ENCODE data around the gene REC8.
A peak's percentile ranks its signal among the peaks of the same experiment; 100 is the strongest.

The REC8 gene

DNA sequence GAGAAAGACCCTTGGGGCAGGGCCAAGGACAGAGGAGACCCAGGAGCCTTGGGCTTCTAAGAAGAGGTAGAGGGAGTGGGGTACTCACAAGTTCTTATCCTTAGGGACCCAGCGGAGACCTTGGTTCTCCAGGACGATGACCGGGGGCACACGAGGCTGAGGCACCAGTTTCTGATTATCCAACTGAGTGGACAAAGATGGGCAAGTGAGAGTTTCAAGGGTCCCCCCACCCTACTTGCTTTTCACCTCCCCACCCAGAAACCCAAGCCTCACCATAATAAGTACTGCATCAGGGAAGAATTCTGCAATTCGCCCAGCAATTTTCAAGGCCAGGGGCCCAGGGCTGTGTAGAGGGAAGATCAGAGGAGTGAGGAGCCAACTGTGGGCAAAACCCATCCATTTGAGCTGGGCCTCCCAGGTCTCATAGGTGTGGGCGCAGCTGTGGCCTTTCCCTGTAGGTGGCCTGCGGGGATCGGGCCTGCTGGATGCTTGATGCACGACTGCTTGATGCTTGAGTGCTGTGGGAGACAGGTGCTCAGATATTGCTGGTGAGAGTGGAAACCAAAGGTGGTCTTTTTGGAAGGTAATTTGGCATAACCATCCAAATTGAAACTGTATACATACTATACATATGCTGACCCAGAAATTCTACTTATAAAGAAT is 32.5 kb upstream of the REC8 start:
- TF ChIP-seq EZH2phosphoT487 (conservative IDR thresholded peaks at IDR 0.05; ENCODE audit: low read length): no peak
- TF ChIP-seq, protein P1, sequence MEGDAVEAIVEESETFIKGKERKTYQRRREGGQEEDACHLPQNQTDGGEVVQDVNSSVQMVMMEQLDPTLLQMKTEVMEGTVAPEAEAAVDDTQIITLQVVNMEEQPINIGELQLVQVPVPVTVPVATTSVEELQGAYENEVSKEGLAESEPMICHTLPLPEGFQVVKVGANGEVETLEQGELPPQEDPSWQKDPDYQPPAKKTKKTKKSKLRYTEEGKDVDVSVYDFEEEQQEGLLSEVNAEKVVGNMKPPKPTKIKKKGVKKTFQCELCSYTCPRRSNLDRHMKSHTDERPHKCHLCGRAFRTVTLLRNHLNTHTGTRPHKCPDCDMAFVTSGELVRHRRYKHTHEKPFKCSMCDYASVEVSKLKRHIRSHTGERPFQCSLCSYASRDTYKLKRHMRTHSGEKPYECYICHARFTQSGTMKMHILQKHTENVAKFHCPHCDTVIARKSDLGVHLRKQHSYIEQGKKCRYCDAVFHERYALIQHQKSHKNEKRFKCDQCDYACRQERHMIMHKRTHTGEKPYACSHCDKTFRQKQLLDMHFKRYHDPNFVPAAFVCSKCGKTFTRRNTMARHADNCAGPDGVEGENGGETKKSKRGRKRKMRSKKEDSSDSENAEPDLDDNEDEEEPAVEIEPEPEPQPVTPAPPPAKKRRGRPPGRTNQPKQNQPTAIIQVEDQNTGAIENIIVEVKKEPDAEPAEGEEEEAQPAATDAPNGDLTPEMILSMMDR (IDR thresholded peaks at IDR 0.05; ENCODE audit: insufficient read depth, low read length, poor library complexity, severe bottlenecking): no peak
- H4K20me1 ChIP-seq (ENCODE audit: low read depth, low read length): no peaks in the 10 kb centered on the region

DNA sequence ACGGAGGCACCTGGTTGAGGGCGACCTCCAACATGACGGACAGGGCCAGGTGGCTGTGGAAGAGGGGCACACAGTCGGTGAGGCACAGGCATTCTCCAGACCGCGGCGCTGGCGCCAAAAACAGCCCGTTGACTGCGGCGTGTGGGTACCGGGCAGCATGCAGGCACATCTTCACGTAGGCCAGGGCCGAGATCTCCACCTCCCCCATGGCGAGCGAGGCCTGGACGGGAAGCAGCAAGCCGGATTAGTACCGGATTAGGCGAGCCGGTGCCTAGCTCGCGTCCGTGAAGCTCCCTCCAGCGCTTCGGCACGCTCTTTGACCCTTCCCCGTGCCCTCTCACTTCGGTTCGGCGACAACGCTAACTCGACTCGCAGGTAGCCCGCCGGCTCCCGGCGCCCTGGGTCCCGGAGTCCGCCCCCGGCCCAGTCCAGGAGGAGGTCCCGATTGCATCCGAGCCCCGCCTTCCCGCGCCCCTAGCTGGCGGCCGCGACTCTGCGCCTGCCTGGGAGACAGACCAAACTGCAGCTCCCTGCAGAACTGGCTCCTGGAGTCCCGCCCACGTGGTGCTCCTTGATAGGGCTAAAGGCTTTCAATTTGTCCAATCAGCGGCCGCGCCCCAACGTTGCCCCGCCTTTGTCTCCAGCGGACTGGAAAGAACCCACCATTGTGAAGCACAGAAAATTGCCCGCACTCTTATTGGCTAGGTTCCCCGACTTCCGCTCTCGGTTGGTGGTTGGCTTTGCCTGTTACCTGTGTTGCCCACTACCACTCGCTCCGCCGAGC is 30.6 kb upstream of the REC8 start, which contains the start of gene EMC9:
TSS of gene EMC9 (minus strand) at position 495 of the 784 bp plus-strand sequence. CDS start at position 208, 287 bp downstream.
- H3K9ac ChIP-seq (ENCODE audit: low read length): peak within 1 kb of the TSS; percentile 80
- peak within 1 kb of the TSS; percentile 84 for H2AFZ ChIP-seq (ENCODE audit: low read depth, low read length, severe bottlenecking)
- peaks cover 32% of the 10 kb centered on the region for H3K79me2 ChIP-seq (ENCODE audit: insufficient read depth, low read length)
- no peaks in the 10 kb centered on the region for H3K9me2 ChIP-seq (replicated peaks; ENCODE audit: insufficient read depth, low read length)
- peak within 1 kb of the TSS; percentile 87 for H3K27ac ChIP-seq (ENCODE audit: low read depth, low read length)
- no peaks in the 10 kb centered on the region for H3K9me3 ChIP-seq (ENCODE audit: insufficient read depth, low read length)
- peak within 1 kb of the TSS; percentile 89 for H3K4me2 ChIP-seq (ENCODE audit: low read depth, low read length, poor library complexity, severe bottlenecking)
- 0 out of 2 replicates have a peak, but pooled peaks cover 6% of the 10 kb centered on the region for H3K36me3 ChIP-seq (ENCODE audit: low read length)
- H4K20me1 ChIP-seq (ENCODE audit: low read depth, low read length): no peaks in the 10 kb centered on the region
- H3F3A ChIP-seq (ENCODE audit: insufficient read depth): peaks cover 36% of the 10 kb centered on the region
- no peaks in the 10 kb centered on the region for H3K27me3 ChIP-seq (ENCODE audit: low read length)
- H3K4me3 ChIP-seq (ENCODE audit: insufficient read depth, low read length, poor library complexity, severe bottlenecking): peak within 1 kb of the TSS; percentile 73
- TF ChIP-seq, protein P1 (IDR thresholded peaks at IDR 0.05; ENCODE audit: insufficient read depth, low read length, poor library complexity, severe bottlenecking): no peak
- no peak for TF ChIP-seq EZH2phosphoT487 (conservative IDR thresholded peaks at IDR 0.05; ENCODE audit: low read length)

More for the DNA sequence above, 32.5 kb upstream of the REC8 start:
- Histone ChIP-seq H3K4me3 (ENCODE audit: insufficient read depth, low read length, poor library complexity, severe bottlenecking) (peak overlapping the region; percentile 73), H3K79me2 (ENCODE audit: insufficient read depth, low read length) (peaks cover 20% of the 10 kb centered on the region), H3K27me3 (ENCODE audit: low read length) (no peaks in the 10 kb centered on the region), H3K9me3 (ENCODE audit: insufficient read depth, low read length) (no peaks in the 10 kb centered on the region), H3K4me2 (ENCODE audit: low read depth, low read length, poor library complexity, severe bottlenecking) (peak overlapping the region; percentile 89), H3K36me3 (ENCODE audit: low read length) (0 out of 2 replicates have a peak, but pooled peaks cover 2% of the 10 kb centered on the region), H3K9ac (ENCODE audit: low read length) (peak overlapping the region; percentile 80), H3K9me2 (replicated peaks; ENCODE audit: insufficient read depth, low read length) (no peaks in the 10 kb centered on the region), H3F3A (ENCODE audit: insufficient read depth) (peaks cover 39% of the 10 kb centered on the region), H3K27ac (ENCODE audit: low read depth, low read length) (peak overlapping the region; percentile 23; the same call in 1 of the 2 replicates), H2AFZ (ENCODE audit: low read depth, low read length, severe bottlenecking) (no peak overlapping the region)

DNA sequence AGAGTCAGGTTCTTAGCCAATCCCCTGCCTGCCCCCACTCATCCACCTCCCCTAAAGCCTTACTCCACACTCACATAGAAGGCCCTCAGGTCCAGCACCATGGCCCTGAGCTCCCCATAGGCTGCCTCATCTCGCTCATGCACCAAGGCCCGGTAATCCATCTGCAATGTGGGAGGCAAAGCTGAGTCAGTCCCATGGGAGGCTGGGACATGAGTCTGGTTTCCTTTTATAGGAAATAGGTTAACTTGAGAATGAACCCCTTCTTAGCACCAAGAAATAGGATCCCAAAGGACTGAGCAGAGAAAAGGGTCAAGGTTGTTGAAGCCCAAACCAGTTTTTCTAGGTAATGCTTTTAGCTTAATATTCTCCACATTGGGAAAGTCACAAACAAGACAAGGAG is 28.4 kb upstream of the REC8 start:
- Histone ChIP-seq H3K27ac (ENCODE audit: low read depth, low read length) (no peak overlapping the region), H3K4me3 (ENCODE audit: insufficient read depth, low read length, poor library complexity, severe bottlenecking) (no peak overlapping the region), H3K9me3 (ENCODE audit: insufficient read depth, low read length) (no peaks in the 10 kb centered on the region), H3K36me3 (ENCODE audit: low read length) (0 out of 2 replicates have a peak, but pooled peaks cover 6% of the 10 kb centered on the region), H3K9me2 (replicated peaks; ENCODE audit: insufficient read depth, low read length) (no peaks in the 10 kb centered on the region), H3K4me2 (ENCODE audit: low read depth, low read length, poor library complexity, severe bottlenecking) (no peak overlapping the region), H3K79me2 (ENCODE audit: insufficient read depth, low read length) (peaks cover 43% of the 10 kb centered on the region), H4K20me1 (ENCODE audit: low read depth, low read length) (no peaks in the 10 kb centered on the region), H3K9ac (ENCODE audit: low read length) (no peak overlapping the region), H3F3A (ENCODE audit: insufficient read depth) (peaks cover 24% of the 10 kb centered on the region), H3K27me3 (ENCODE audit: low read length) (no peaks in the 10 kb centered on the region), H2AFZ (ENCODE audit: low read depth, low read length, severe bottlenecking) (no peak overlapping the region)
- no peak for TF ChIP-seq EZH2phosphoT487 (conservative IDR thresholded peaks at IDR 0.05; ENCODE audit: low read length)
- TF ChIP-seq, protein P1 (IDR thresholded peaks at IDR 0.05; ENCODE audit: insufficient read depth, low read length, poor library complexity, severe bottlenecking): no peak
